HG03342 (cell line): ENCODE measurements around the gene TAMALIN.
"Not testable (repeated sequence)": the region's sequence is repeated elsewhere in the genome, so short reads cannot be mapped to it uniquely, and the experiment has no call there.

ENCODE experiments used
- ATAC-seq: cut with Tn5 transposase; IDR thresholded peaks from one replicate; pipeline ENCODE4 v1.9.1; 2021; ENCODE audit warnings: mild to moderate bottlenecking, moderate library complexity; ENCODE audit not compliant: unreplicated experiment

Gene TAMALIN

GRCh38 chr12:52006726-52007157, at the start of gene TAMALIN:
Gene TAMALIN, plus strand, starts transcription at chr12:52006946. Its CDS starts 74 bp downstream, at chr12:52007020.
- no peak for ATAC-seq

- ATAC-seq, result no peak
Measured at GRCh38 chr12:51958542-51958941, 48.2 kb upstream of the TAMALIN start.

GRCh38 chr12:51959211-51959610, 47.5 kb upstream of the TAMALIN start:
- ATAC-seq, result no peak

GRCh38 chr12:51959921-51960320, 46.8 kb upstream of the TAMALIN start:
- no peak for ATAC-seq

- no peak for ATAC-seq
Measured at GRCh38 chr12:51960488-51960887, 46.3 kb upstream of the TAMALIN start.

- no peak for ATAC-seq
Measured at GRCh38 chr12:51960890-51961289, 45.9 kb upstream of the TAMALIN start.

GRCh38 chr12:51961834-51962233, 44.9 kb upstream of the TAMALIN start:
- ATAC-seq, result no peak

- no peak for ATAC-seq
Measured at GRCh38 chr12:51962737-51963136, 44.0 kb upstream of the TAMALIN start.

GRCh38 chr12:51963477-51963876, 43.3 kb upstream of the TAMALIN start:
- ATAC-seq, result no peak

GRCh38 chr12:51969643-51970042, 37.1 kb upstream of the TAMALIN start:
- ATAC-seq, result no peak

- peak; percentile 89 for ATAC-seq
Measured at GRCh38 chr12:51970904-51971646, 35.7 kb upstream of the TAMALIN start.

- ATAC-seq, result peak; percentile 41
Measured at GRCh38 chr12:51971679-51972421, 34.9 kb upstream of the TAMALIN start.

GRCh38 chr12:51972422-51972812, 34.3 kb upstream of the TAMALIN start:
- ATAC-seq, result no peak

- ATAC-seq, result no peak
Measured at GRCh38 chr12:51972849-51973273, 33.9 kb upstream of the TAMALIN start.

GRCh38 chr12:51973560-51973959, 33.2 kb upstream of the TAMALIN start:
- no peak for ATAC-seq

GRCh38 chr12:51974646-51975045, 32.1 kb upstream of the TAMALIN start:
- ATAC-seq, result no peak

GRCh38 chr12:51975196-51975595, 31.6 kb upstream of the TAMALIN start:
- no peak for ATAC-seq

GRCh38 chr12:51976376-51977160, 30.2 kb upstream of the TAMALIN start:
- no peak for ATAC-seq

GRCh38 chr12:51977320-51977753, 29.4 kb upstream of the TAMALIN start:
- no peak for ATAC-seq

GRCh38 chr12:51979306-51979705, 27.4 kb upstream of the TAMALIN start:
- ATAC-seq, result not testable (repeated sequence)

GRCh38 chr12:51980051-51980808, 26.5 kb upstream of the TAMALIN start:
- ATAC-seq, result peak; percentile 68
